HG03280 (cell line): ENCODE results near the gene PREP.
"Not testable (repeated sequence)": the region's sequence is repeated elsewhere in the genome, so short reads cannot be mapped to it uniquely, and the experiment has no call there.

ENCODE experiments used
- ATAC-seq: cut with Tn5 transposase; IDR thresholded peaks from one replicate; pipeline ENCODE4 v1.9.1; 2021; ENCODE audit warnings: mild to moderate bottlenecking, moderate library complexity; ENCODE audit not compliant: unreplicated experiment

PREP gene

DNA sequence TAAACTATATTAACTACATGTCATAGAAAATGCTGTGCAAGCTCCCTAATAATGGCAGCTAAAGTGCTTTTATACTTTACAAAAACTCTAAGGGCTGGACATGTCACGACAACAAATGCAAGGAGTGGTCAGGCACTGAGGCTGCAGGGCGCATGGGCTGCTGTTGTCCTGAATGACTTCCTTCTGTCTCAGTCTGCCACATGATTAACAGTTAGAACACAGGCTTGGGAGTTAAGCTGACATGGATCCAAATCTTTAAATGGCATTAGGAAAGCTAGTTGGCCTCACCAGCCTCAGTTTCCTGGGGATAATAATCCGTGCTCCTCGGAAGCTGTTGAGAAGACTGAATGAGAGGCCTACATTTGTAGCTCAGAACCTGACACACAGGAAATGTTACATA, 57.4 kb downstream of the PREP start:
- no peak for ATAC-seq

DNA sequence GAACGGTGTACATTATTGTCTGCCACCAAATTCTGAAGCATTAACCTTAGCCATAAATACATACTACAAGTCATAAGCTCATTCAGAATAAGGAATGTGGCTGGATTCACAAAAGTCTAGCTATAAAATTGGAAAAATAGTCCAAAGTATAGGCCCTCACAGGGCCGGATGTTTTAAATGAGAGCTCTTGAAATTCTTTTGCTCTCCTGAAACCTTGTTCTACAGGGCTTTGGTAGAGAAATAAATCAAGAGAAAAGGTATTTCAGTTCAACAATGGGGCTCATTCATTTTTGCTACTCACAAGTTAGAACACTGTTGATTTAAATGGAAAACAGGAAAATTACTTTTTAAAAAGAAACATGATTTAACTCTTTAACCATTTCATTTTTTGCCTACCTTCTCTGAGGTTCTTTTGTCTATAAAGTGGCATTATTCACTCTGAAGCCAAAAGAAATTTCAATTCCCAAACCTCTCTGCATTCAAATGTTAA, 58.0 kb downstream of the PREP start:
- ATAC-seq, result no peak

DNA sequence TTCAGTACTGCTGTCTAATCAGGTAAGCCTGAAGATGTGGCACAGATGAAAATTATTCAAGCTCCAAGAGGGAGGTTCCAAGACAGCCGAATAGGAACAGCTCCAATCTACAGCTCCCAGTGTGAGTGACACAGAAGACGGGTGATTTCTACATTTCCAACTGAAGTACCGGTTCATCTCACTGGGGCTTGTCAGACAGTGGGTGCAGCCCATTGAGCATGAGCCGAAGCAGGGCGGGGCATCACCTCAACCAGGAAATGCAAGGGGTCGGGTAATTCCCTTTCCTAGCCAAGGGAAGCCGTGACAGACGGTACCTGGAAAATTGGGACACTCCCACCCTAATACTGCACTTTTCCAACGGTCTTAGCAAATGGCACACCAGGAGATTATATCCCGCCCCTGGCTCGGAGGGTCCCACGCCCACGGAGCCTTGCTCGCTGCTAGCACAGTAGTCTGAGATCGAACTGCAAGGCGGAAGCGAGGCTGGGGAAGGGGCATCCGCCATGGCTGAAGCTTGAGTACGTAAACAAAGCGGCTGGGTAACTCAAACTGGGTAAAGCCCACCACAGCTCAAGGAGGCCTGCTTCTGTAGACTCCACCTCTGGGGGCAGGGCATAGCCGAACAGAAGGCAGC, 64.4 kb downstream of the PREP start:
- not testable (repeated sequence) for ATAC-seq

DNA sequence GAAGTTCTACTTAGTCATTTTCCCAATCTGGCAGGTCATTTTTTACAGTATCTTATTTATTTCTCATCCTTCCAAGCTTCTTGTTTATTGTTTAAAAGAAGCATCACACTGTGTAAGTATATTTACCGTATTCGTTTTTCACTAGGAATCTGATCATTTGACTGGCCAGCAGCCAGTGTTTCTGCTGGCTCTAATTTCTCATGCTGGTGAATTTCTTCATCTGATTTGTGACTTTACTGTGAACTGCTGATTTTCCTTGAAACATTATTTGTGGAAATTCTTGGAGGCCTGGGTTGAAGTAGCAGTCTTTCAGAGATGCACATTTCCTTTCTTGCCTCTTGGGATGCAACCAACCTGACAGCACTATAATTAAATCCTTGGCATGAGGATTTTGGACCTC, 65.9 kb downstream of the PREP start:
- ATAC-seq, result no peak

DNA sequence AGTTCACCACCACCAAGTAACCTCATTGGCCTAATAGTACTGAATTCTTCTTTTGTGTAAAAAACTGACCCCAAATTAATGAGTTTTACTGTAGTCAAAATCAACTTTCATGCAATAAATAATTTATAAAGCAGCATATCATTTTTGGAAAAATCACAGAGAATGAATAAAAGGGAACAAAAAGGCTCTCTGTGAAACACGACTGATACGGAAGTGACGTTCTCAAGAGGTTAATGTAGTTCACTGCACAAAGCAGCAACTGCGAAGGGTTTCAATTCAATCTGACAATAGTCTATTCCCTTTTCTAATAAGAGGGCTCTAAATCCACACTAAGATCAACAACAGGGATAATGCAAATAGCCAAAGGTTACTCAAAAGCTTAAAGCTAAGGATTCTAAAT, 70.3 kb downstream of the PREP start:
- no peak for ATAC-seq

DNA sequence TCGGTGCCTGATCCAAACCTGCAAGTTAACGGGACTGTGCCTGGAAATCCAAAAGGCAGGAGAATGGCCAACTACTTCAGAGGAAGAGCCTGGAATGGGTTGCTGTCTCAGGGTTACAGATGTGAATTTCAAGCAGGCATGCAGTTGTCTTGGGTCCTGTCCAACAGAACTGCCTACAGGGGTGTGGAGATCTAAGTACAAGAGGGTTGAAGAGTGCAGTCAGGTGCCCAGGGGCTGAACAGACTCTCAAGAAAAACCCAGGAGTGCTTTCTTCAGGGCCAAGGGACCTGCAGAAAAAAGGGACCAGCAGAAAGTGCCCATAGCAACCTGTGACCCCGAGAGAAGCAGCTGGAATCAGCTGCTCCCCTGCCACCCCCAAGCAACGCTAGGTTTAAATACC, 71.0 kb downstream of the PREP start:
- ATAC-seq, result no peak

DNA sequence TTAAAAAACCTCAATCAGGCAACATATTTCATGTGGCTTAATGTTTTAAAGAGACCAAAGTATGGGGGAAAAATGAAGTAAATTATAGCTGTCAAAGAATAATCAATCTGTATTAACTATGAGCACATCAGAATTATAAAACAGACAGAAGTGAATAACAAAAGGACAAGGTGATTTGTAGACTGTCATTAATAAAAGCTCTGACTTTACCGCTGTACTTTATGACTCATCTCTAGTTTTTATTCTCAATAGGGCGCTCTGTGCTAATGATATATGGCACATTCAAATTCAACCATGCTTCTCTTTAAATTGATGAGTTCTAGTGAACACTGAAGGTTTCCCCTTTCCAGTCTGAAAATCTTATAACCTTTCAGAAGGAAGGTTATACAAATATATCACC, 72.0 kb downstream of the PREP start:
- ATAC-seq, result peak; percentile 59

DNA sequence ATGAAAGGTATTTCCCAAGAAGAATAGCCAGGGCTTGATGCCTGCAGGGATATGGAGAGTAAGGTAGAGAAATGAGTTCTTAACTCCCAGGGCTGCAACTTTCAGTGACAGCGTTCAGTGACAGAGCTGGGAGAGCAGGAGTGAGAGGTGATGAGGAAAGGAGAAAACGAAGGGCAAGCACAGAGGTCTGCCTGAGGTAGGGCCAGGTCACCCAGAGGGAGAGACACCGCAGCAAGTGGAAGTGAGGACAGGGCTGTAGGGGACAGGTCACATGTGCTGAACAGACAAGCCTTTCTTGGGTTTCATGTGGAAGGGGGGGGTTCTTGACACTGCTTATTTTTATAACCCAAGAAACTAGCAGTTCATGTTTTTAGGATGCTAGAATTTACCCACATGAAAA, 72.5 kb downstream of the PREP start:
- ATAC-seq, result no peak

DNA sequence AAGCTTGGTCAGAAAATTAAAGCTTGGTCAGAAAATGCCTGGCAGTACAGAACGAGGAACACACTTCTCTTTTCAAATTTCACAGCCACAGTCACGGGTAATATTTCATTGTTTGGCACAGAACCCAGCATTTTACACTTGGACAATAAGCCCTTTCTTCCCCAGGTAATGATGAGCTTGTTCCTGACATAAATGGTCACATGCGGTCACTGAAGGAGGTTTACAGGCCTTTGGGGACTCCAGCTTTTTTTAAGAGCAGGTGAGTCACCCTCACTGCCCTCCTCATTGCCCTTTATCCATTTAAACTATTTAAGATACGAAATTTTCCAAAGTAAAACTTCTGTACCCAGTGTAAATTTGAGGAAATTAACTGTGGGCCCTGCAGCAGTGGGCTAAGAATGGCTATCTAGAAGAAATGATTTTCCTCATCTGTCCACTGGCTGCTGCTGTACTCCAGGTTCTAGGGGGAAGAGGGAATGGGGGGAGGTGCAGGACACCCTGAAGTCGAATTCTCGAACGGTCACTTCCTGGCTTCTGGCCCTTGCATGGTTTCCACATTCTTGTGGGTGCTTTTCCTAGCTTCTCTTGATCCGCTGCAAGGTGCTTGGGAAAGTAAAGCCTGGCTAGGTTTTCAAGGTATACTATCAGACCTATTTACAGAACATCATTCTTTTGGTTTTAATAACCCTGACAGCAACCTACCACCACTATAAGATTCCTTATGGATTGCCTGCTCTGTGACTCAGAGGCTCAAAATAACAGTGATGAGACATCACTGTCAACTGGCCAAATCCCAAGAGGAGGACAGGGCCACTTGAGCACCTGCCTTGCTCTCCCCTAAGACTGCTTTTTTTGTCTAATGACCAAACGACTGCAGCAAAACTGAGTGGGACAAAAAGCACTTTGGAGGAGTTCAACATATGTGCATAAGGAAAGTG, 75.8 kb downstream of the PREP start:
- ATAC-seq, result no peak

DNA sequence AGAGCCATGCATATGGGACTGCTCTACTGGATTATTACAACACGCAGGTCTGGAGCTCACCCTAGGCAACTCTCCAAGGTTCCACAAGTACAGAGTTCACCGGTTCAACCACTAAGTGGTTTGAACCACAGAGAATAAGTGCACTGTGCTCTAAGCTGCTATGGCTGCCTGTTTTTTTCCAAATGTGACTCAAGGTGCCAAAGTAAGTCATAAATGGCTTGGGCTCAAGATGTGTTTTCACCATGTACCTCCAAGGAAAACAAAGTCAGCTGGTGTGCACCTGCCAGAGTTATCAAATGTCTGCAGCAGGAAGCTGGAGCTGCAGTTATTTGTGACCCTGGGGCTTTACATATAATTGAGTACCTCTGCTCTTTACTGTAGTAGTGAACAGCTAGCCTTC, 76.7 kb downstream of the PREP start:
- ATAC-seq, result no peak

DNA sequence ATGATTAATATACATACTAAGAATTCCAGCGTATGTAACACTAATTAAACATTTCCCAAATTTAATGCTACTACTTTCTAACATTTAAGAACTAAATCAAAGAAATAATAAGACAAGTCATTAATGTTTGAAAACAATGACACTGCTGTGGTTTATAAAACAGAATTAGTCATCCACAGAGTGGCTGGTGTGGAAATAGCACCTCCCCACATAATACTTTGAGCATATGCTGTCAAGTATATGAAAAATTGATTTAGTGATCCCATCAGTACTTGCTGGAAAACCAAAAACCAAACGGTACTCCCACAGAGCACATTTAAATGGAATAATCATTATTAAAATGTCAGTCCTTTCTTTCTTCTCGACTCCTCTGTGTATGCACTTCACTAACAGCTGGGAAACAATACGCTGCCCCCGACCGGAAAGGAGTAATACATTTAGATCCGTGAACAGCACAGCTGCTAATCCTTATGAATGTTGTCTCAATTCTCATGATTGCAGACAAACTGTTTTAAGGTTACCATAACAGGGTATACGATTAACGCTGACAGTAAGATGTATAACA, 78.4 kb downstream of the PREP start:
- no peak for ATAC-seq

DNA sequence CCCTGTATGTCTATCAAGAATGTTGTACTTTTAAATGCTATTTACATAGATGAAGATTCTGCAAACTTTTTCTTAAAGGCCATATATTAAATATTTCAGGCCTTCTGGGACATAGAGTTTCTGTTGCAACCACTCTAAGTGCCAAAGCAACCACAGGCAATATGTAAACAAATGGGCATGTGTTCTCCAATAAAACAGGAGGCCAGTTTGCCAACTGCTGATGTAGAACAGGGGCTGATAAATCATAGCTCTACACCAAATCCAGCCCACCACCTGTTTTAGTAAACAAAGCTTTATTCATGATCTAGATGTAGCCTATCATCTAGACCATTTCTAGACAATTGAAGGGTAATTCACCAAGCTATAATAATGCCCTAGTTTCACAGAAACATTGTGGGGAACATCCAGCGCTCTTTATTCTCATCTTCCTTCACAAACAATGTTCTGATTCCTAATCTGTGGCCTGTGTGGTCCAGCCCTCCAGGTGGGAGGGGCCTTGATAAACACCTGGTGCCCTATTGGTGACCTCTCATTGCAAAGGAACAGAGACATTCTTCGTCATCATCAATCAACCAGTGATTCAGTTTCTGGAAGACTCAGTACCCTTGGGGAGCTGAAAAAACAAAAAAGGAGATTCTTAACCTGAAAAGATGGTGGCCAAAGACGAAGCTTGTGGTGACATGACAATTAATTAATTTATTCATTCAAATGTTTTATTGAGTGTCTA, 80.2 kb downstream of the PREP start:
- ATAC-seq, result no peak

DNA sequence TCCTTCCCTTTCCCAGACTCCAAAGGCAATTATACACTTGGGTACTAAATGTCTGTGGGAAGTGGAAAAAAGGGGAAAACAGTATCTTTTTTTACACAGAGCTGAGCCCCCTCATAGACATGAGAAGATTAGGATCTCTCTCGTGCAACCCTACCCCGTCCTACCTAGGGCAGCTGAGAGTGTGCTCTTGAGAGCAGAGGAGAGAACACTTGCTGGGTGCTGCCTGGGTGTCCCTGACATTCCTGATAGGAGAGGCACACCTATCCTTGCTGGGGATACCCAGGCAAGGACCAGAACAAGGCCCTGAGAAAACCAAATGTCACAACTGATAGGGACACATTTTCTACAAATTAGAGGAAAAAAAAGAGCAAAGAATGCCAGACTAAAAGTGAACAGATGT, 81.2 kb downstream of the PREP start:
- ATAC-seq, result no peak

DNA sequence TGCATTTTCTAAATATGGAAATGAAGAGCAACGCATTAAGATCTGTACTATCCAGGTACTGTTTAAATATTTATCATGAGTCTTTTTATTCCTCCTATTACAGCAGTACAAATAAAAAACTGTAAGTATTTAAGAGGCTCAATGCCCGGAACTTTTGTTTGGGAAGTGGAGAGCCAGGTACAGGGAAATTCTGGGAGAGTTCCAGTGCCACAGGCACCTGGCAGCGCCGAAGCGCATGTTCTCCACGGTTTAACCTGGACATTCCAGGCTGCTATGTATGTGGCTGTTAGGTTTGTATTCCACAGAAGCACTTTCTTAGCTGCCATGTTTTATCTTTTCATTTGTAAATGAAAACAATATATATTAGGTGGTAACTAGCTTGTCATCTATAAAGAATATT, 81.7 kb downstream of the PREP start:
- no peak for ATAC-seq

DNA sequence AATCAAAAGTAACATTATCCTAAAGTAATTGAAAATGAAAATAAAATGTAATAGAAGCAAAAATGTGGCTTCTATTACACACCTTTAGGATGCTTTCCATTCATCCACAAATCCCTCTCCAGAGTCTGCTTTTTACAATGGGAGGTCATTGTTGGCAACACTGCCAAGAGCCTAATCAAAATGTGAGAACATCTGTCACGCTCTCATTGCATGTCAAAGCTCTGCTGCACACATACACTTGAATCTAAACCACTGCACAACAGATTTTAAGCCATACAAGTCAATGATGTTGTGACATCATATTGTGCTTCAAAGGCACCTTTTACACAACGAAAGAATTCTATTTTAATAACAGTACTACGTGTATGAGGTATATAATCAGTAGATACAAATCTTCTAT, 82.1 kb downstream of the PREP start:
- no peak for ATAC-seq

DNA sequence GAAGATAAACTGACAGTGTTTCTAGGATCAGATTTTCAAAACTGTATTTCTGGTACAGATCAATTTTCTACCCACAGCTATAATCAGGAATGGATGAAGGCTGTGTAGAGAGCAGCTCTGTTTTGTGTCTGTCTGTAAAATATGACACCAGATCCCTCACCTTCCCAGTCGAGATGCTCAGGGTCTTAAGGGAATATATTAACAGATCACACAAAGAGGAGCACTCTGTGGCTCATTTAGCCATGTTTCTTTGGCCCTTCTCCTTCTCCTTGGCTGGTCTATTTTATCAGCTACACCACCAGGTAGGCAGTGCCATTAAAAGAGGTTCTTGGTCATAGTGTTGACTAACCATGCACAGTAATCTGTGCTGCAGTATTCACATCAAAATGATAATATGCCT, 82.6 kb downstream of the PREP start:
- no peak for ATAC-seq

DNA sequence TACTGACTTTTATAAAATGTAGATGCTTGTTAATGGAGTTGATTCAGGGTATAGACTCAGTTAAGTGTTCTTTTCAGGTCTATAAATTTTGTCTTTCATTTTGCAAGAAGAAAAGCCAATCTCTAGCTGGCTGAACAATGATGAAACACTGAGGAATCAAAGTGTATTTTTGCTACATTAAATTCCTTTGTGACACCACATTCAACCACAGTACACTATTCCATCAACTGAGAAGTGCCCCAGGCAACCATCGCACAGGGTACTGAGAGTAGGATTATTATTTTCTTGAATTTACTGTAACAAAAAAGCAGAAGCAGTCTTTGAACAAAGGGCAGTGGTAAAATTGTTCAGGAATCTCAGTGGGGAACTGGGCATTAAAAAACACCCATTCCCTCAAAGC, 83.6 kb downstream of the PREP start:
- no peak for ATAC-seq

DNA sequence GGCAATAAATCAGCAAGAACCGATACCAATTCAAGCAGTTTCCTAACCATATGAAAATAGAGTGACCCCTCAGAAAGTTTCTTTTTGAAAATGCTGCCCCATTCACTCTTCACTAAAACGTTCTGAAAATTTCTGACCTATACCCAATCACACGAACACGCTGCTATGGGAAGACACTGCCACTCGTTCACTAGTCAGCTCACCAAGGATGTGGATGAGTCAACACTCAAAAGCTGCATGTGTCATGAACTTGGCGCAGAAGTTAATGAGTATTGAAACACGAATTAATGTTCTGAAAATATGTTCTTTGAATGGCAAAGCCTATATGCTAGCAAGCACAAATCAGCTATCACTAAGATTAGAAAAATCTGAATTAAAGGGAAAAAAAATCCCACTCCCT, 84.2 kb downstream of the PREP start:
- no peak for ATAC-seq

DNA sequence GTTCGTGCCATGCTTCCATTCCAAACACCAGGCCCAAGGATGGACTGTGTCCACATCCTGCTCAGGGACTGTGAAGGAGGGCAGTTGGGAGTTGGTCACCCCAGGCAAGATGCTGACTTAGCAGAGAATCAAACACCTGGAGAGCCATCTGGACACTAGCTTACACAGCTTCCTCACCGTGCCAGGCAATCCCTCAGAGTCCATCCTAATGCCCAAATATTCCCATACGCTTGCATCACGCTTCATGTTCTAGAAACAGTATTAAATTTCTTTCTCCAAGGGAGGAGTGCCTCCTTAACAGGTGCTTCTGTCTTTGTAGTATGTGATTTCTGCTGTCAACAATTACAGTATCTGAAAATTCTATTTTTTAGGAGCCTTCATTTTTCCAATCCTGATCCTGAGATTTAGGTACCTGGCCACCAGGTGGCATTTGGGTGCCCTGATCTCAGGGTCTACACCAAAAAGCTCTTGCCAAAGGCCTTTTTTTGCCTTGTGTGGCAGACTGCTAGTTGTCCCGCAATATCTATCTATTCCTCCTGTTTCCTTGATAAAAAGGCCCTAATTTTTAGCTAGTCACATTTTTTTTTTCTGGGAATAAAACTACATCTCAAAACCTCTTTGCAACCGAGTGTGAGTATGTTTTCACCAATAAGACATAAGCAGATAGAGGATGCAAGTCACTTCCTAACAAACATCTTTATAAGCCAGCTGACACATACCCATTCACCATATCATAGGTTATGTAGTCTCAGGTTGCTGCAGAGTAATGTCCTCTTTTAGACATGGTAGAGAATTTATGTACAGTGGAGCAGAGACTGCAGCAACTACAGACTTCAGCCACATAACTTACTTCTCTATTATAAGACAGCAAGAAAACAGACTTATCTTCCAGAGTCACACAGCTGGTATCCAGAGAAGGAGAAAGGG, 85.0 kb downstream of the PREP start:
- ATAC-seq, result no peak

DNA sequence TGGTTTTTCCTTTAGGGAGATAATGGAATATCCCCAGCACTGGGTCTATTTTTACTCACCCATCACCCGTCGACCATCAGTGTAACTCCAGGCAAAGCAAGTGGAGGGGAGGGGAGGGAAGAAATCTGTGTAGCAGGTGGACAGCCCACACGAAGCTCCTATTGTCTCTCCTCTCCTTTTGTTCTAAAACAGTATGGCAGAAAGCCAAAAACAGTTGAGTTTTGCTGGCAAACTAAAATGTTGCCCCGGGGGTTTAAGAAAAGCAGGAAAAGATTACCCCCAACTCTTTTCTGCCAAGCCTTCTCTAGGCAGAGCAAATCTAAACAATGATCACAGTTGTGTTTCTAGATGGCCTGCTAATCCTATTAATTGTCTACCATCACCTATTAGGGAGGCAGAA, 89.7 kb downstream of the PREP start:
- ATAC-seq, result no peak
